A673 (cell line): ENCODE data around the gene DGKD. TPM values are rescaled to one million over a fixed set of nuclear protein-coding genes. Genes with fewer than 3 reads are reported as not detected.

Experiments
- BruUV-seq: library from RNA; stranded (reverse); fragments of 400-500 nt; replicated peaks from 2 replicates; lab custom pipeline; 2021; lab: Mats Ljungman, UMichigan
- CTCF ChIA-PET: fragments of 300-600 bp; sonication (Branson Sonifier 250); formaldehyde crosslinking; loops from one replicate; lab custom pipeline; 2022; ENCODE audit warnings: antibody characterized with exemption; lab: Charles Lee
- POLR2A ChIA-PET: fragments of 300-600 bp; sonication (Branson Sonifier 250); formaldehyde crosslinking; loops from one replicate; lab custom pipeline; 2022; ENCODE audit warnings: antibody characterized with exemption; ENCODE audit not compliant: low non-redundant PET; lab: Charles Lee
- DNase-seq: peaks from one replicate; pipeline ENCODE4 v3.0.0-alpha.2; 2015; ENCODE audit warnings: low spot score
- H3K27ac ChIP-seq: fragments of 200-600 bp; sonication (generic); 2 replicates; pipeline ENCODE4 v1.5.1; 2016; ENCODE audit warnings: mixed run types, low read depth, mild to moderate bottlenecking, mixed read lengths, antibody characterized with exemption, low read length; ENCODE audit not compliant: poor library complexity, severe bottlenecking
- H3K27me3 ChIP-seq: fragments of 200-600 bp; sonication (generic); replicated peaks from 2 replicates; pipeline ENCODE4 v1.6.1; 2017; ENCODE audit warnings: mixed run types, low read depth, mild to moderate bottlenecking, mixed read lengths, antibody characterized with exemption, low read length; ENCODE audit not compliant: insufficient read depth, poor library complexity
- H3K36me3 ChIP-seq: fragments of 200-600 bp; sonication (generic); 2 replicates; pipeline ENCODE4 v1.6.1; 2016; ENCODE audit warnings: mixed run types, mild to moderate bottlenecking, mixed read lengths, antibody characterized with exemption, low read length; ENCODE audit not compliant: insufficient read depth, poor library complexity, severe bottlenecking
- H3K4me1 ChIP-seq: fragments of 200-600 bp; sonication (generic); 2 replicates; pipeline ENCODE4 v1.6.1; 2017; ENCODE audit warnings: mixed run types, mild to moderate bottlenecking, mixed read lengths, antibody characterized with exemption, low read length; ENCODE audit not compliant: insufficient read depth, poor library complexity, severe bottlenecking
- H3K4me3 ChIP-seq: fragments of 200-600 bp; sonication (generic); 2 replicates; pipeline ENCODE4 v1.5.1; 2016; ENCODE audit warnings: low read depth, mixed run types, mild to moderate bottlenecking, mixed read lengths, low read length; ENCODE audit not compliant: poor library complexity, severe bottlenecking
- H3K9me3 ChIP-seq: fragments of 200-600 bp; sonication (generic); 2 replicates; pipeline ENCODE4 v1.6.1; 2016; ENCODE audit warnings: mixed run types, low read depth, mild to moderate bottlenecking, mixed read lengths, antibody characterized with exemption, low read length; ENCODE audit not compliant: poor library complexity, severe bottlenecking
- CTCF ChIP-seq: fragments of 300-800, 200-600 bp; sonication (generic); conservative IDR thresholded peaks from 2 replicates; pipeline ENCODE4 v1.5.1; 2017; ENCODE audit warnings: low read depth, mild to moderate bottlenecking, antibody characterized with exemption, low read length, moderate library complexity, mixed read lengths
- EZH2 ChIP-seq: fragments of 200-600 bp; sonication (generic); IDR thresholded peaks from 2 replicates; pipeline ENCODE4 v1.6.1; 2017; ENCODE audit warnings: borderline replicate concordance, low read depth, mild to moderate bottlenecking, mixed read lengths, antibody characterized with exemption, low read length; ENCODE audit not compliant: poor library complexity, severe bottlenecking
- intact Hi-C: fragments of 100-400 bp; cut with micrococcal nuclease; formaldehyde crosslinking; loops from one replicate; pipeline ENCODE4 v1.10.0; 2022; ENCODE audit not compliant: unreplicated experiment
- total RNA-seq: library from RNA; stranded (reverse); gene quantifications from 2 replicates; pipeline ENCODE4 v1.2.3, GENCODE V29; 2021

DGKD gene
- total RNA-seq, 1 experiment from 2014 or later = 128 TPM

DNA sequence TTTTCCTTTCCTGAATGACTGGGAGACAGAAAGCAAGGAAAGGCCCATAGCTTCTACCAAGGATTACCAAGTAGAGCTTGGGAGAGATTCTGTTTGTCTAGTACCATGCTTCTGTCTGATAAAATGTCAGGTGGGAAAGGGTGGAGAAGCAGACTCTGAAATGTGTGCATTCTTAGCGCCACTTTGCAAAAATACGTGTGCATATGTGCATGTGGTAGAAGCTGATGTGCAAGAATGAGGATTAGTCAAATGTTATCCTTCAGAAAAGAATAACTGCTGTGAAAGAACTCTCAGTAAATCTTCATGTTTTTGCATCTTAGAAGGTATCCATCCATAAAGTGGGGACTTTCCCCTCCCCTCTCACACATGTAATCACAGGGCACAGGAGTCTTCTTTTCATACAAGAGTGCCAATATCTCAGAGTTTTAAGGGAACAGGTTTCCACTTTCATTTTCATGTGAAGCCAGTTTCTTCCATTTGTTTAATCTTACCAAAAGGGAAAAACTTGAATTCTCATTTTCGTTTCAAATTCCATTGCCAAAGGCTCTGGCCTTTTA is 15.4 kb upstream of the DGKD start:
- BruUV-seq = no TSS peak

DNA sequence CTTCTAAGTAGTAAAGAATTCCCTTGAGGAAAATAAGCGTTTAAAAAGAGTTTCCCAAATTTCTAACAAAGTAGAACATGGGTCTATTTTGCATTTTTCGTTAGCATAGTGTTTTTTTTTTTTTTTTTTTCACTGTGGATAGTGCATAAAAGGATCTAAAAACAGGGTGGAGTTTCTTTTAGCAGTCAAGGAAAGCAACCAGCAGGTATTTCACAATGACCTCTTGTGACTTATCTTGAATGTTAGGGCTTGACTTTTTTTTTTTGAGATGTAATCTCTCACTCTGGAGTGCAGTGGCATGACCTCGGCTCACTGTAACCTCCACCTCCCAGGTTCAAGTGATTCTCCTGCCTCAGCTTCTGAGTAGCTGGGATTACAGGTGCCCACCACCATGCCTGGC is 14.9 kb upstream of the DGKD start:
- Histone ChIP-seq H3K4me3 (no peak overlapping the region), H3K9me3 (no peaks in the 10 kb centered on the region), H3K27ac (no peak overlapping the region), H3K4me1 (peaks cover 6% of the 10 kb centered on the region), H3K36me3 (no peaks in the 10 kb centered on the region), H3K27me3 (no peaks in the 10 kb centered on the region)
- POLR2A ChIA-PET = no interaction called here
- intact Hi-C loops = no loop called here
- TF ChIP-seq EZH2 (no peak), CTCF (no peak)
- CTCF ChIA-PET = no interaction called here
- BruUV-seq = no TSS peak
- DNase-seq = no peak

More for the DNA sequence above, 15.4 kb upstream of the DGKD start:
- TF ChIP-seq CTCF = no peak
- no peak for TF ChIP-seq EZH2
- POLR2A ChIA-PET = no interaction called here
- no peak overlapping the region for H3K4me3 ChIP-seq
- H3K9me3 ChIP-seq = no peaks in the 10 kb centered on the region
- H3K4me1 ChIP-seq = peaks cover 7% of the 10 kb centered on the region
- CTCF ChIA-PET = no interaction called here
- H3K27me3 ChIP-seq = no peaks in the 10 kb centered on the region
- no peak for DNase-seq
- H3K27ac ChIP-seq = no peak overlapping the region
- H3K36me3 ChIP-seq = no peaks in the 10 kb centered on the region
- intact Hi-C loops = no loop called here

DNA sequence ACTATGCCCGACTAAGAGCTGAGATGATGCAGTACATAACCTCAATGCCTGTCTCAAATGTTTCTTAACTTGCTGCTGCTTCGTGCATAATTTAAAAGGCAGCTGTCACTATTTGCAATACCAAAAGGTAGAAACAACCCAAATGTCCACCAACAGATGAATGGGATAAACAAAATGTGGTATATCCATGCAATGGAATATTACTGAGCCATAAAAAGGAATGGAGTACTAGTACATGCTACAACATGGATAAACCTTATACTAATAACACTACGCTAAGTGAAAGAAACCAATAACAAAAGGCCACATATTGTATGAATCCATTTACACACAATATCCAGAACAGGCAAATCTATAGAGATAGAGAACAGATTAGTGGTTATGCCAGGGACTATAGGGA is 13.0 kb upstream of the DGKD start:
- TF ChIP-seq CTCF = no peak
- no peak for TF ChIP-seq EZH2
- BruUV-seq = no TSS peak
- no peaks in the 10 kb centered on the region for H3K9me3 ChIP-seq
- peaks cover 6% of the 10 kb centered on the region for H3K4me1 ChIP-seq
- intact Hi-C loops = no loop called here
- POLR2A ChIA-PET = no interaction called here
- no peak overlapping the region for H3K4me3 ChIP-seq
- no peaks in the 10 kb centered on the region for H3K27me3 ChIP-seq
- DNase-seq = no peak
- H3K27ac ChIP-seq = no peak overlapping the region
- H3K36me3 ChIP-seq = no peaks in the 10 kb centered on the region
- CTCF ChIA-PET = no interaction called here
